Mucosa of rectum (tissue), 2 donors: Measurements from ENCODE around the gene TRPM5.

Source experiments
- H3K27ac ChIP-seq, 2 donors: one replicate each; pipeline ENCODE4 v1.7.0; 2013; ENCODE audit warnings: inconsistent platforms in 2 of 2, low read depth in 2 of 2, low read length in 2 of 2
- H3K27me3 ChIP-seq, 2 donors: one replicate each; pipeline ENCODE4 v1.7.0; 2013; ENCODE audit warnings: low read length in 2 of 2; ENCODE audit not compliant: control insufficient read depth in 2 of 2, insufficient read depth in 2 of 2
- H3K36me3 ChIP-seq, 2 donors: one replicate each; pipeline ENCODE4 v1.7.0; 2013; ENCODE audit warnings: low read length in 2 of 2; ENCODE audit not compliant: control insufficient read depth in 2 of 2, insufficient read depth in 2 of 2
- H3K4me1 ChIP-seq, 2 donors: one replicate each; pipeline ENCODE4 v1.7.0; 2013; ENCODE audit warnings: low read length in 2 of 2, mild to moderate bottlenecking in 1 of 2; ENCODE audit not compliant: control insufficient read depth in 2 of 2, insufficient read depth in 2 of 2
- H3K4me3 ChIP-seq, 2 donors: one replicate each; pipeline ENCODE4 v1.7.0; 2013; ENCODE audit warnings: low read length in 2 of 2
- H3K9ac ChIP-seq, 2 donors: one replicate each; pipeline ENCODE4 v1.7.0; 2013; ENCODE audit warnings: low read length in 2 of 2, low read depth in 1 of 2, mild to moderate bottlenecking in 1 of 2
- H3K9me3 ChIP-seq, 2 donors: one replicate each; pipeline ENCODE4 v1.7.0; 2013; ENCODE audit warnings: low read length in 2 of 2; ENCODE audit not compliant: control insufficient read depth in 2 of 2
- donor health status: healthy.
- donor health status: Normal muscosa, but diverticular disease.

Gene TRPM5

GRCh38 chr11:2445746-2446551, 1.6 kb upstream of the TRPM5 start:
- peak overlapping the region; percentile 34 to 45 for H3K27ac ChIP-seq

GRCh38 chr11:2444821-2445745, 769 bp upstream of the TRPM5 start, which contains the start of gene KCNQ1:
Gene KCNQ1 (plus strand): TSS chr11:2445008. CDS start chr11:2445099, 91 bp downstream.
- Histone ChIP-seq H3K36me3 (no peaks in the 10 kb centered on the region), H3K9me3 (no peaks in the 10 kb centered on the region), H3K27ac (peak within 1 kb of the TSS; percentile 70 to 75), H3K27me3 (no peaks in the 10 kb centered on the region), H3K4me1 (peaks cover 36 to 41% of the 10 kb centered on the region in 2 donors), H3K9ac (peak within 1 kb of the TSS; percentile 61 to 74), H3K4me3 (peak within 1 kb of the TSS; percentile 70 to 74)

More at GRCh38 chr11:2445746-2446551, 1.6 kb upstream of the TRPM5 start:
- H3K9ac ChIP-seq: peak overlapping the region; percentile 61 to 74
- H3K4me1 ChIP-seq: peaks cover 32 to 36% of the 10 kb centered on the region in 2 donors
- H3K9me3 ChIP-seq: no peaks in the 10 kb centered on the region
- no peaks in the 10 kb centered on the region for H3K27me3 ChIP-seq
- peak overlapping the region; percentile 63 to 70 for H3K4me3 ChIP-seq
- H3K36me3 ChIP-seq: no peaks in the 10 kb centered on the region

GRCh38 chr11:2443406-2443805, 908 bp downstream of the TRPM5 start:
- Histone ChIP-seq H3K9ac (peak overlapping the region in 1 of 2 donors; percentile 67), H3K36me3 (no peaks in the 10 kb centered on the region), H3K4me3 (peak overlapping the region; percentile 31 to 74), H3K9me3 (no peaks in the 10 kb centered on the region), H3K27me3 (no peaks in the 10 kb centered on the region), H3K27ac (peak overlapping the region; percentile 23 to 75), H3K4me1 (peaks cover 36 to 41% of the 10 kb centered on the region in 2 donors)

GRCh38 chr11:2442589-2442988, 1.7 kb downstream of the TRPM5 start:
- H3K27me3 ChIP-seq: no peaks in the 10 kb centered on the region
- H3K9ac ChIP-seq: peak overlapping the region in 1 of 2 donors; percentile 0
- no peaks in the 10 kb centered on the region for H3K36me3 ChIP-seq
- H3K4me3 ChIP-seq: no peak overlapping the region
- peak overlapping the region in 1 of 2 donors; percentile 75 for H3K27ac ChIP-seq
- no peaks in the 10 kb centered on the region for H3K9me3 ChIP-seq
- peaks cover 36 to 41% of the 10 kb centered on the region in 2 donors for H3K4me1 ChIP-seq

GRCh38 chr11:2441171-2441570, 3.1 kb downstream of the TRPM5 start:
- no peaks in the 10 kb centered on the region for H3K9me3 ChIP-seq
- peak overlapping the region; percentile 23 to 49 for H3K27ac ChIP-seq
- H3K36me3 ChIP-seq: no peaks in the 10 kb centered on the region
- no peak overlapping the region for H3K4me3 ChIP-seq
- no peaks in the 10 kb centered on the region for H3K27me3 ChIP-seq
- H3K9ac ChIP-seq: no peak overlapping the region
- peaks cover 27% of the 10 kb centered on the region in 2 donors for H3K4me1 ChIP-seq

GRCh38 chr11:2440646-2441045, 3.7 kb downstream of the TRPM5 start:
- no peaks in the 10 kb centered on the region for H3K36me3 ChIP-seq
- H3K4me3 ChIP-seq: no peak overlapping the region
- peak overlapping the region; percentile 23 to 49 for H3K27ac ChIP-seq
- no peaks in the 10 kb centered on the region for H3K27me3 ChIP-seq
- H3K9me3 ChIP-seq: no peaks in the 10 kb centered on the region
- no peak overlapping the region for H3K9ac ChIP-seq
- peaks cover 22 to 25% of the 10 kb centered on the region in 2 donors for H3K4me1 ChIP-seq

GRCh38 chr11:2439820-2440219, 4.5 kb downstream of the TRPM5 start:
- Histone ChIP-seq H3K4me3 (no peak overlapping the region), H3K4me1 (peaks cover 22 to 23% of the 10 kb centered on the region in 2 donors), H3K27me3 (no peaks in the 10 kb centered on the region), H3K9me3 (no peaks in the 10 kb centered on the region), H3K27ac (no peak overlapping the region), H3K36me3 (no peaks in the 10 kb centered on the region), H3K9ac (no peak overlapping the region)

GRCh38 chr11:2437516-2437915, 6.8 kb downstream of the TRPM5 start:
- Histone ChIP-seq H3K4me3 (no peak overlapping the region), H3K36me3 (peaks cover 0 to 7% of the 10 kb centered on the region in 2 donors), H3K27ac (no peak overlapping the region), H3K9me3 (no peaks in the 10 kb centered on the region), H3K9ac (no peak overlapping the region), H3K27me3 (no peaks in the 10 kb centered on the region), H3K4me1 (peaks cover 12 to 13% of the 10 kb centered on the region in 2 donors)

- Histone ChIP-seq H3K36me3 (peaks cover 0 to 7% of the 10 kb centered on the region in 2 donors), H3K9ac (no peak overlapping the region), H3K27ac (no peak overlapping the region), H3K4me3 (no peak overlapping the region), H3K27me3 (no peaks in the 10 kb centered on the region), H3K4me1 (peaks cover 6 to 9% of the 10 kb centered on the region in 2 donors), H3K9me3 (no peaks in the 10 kb centered on the region)
Measured at GRCh38 chr11:2436521-2437031, 7.7 kb downstream of the TRPM5 start.
